Panc1 (cell line): ENCODE data around the gene AKR1B1. TPM values are rescaled to one million over a fixed set of nuclear protein-coding genes. Genes with fewer than 3 reads are reported as not detected.

Experiments
- ATAC-seq: fragments of 200-7000 bp; cut with Tn5 transposase; 2 replicates; pipeline ENCODE4 v1.9.1; 2020; ENCODE audit warnings: mild to moderate bottlenecking, moderate library complexity
- BruUV-seq: library from RNA; stranded (reverse); fragments of 400-500 nt; replicated peaks from 2 replicates; lab custom pipeline; 2021; lab: Mats Ljungman, UMichigan
- CTCF ChIA-PET: fragments of 300-600 bp; sonication (Branson Sonifier 250); formaldehyde crosslinking; loops from one replicate; lab custom pipeline; 2022; ENCODE audit warnings: antibody characterized with exemption; lab: Charles Lee
- POLR2A ChIA-PET: fragments of 300-600 bp; sonication (Branson Sonifier 250); formaldehyde crosslinking; loops from one replicate; lab custom pipeline; 2022; ENCODE audit warnings: antibody characterized with exemption; lab: Charles Lee
- DNase-seq: peaks from one replicate; pipeline ENCODE4 v3.0.0-alpha.2; 2010; ENCODE audit warnings: low read depth, low spot score
- H3K27ac ChIP-seq: 2 replicates; pipeline ENCODE4 v1.5.1; 2011; ENCODE audit warnings: mild to moderate bottlenecking, low read length, inconsistent platforms
- H3K27me3 ChIP-seq: fragments of 200-500 bp; sonication (Bioruptor generic); 2 replicates; pipeline ENCODE4 v1.6.0; 2014; ENCODE audit warnings: low read length, inconsistent platforms; ENCODE audit not compliant: control insufficient read depth, insufficient read depth
- H3K36me3 ChIP-seq: fragments of 200-500 bp; sonication (Bioruptor generic); 2 replicates; pipeline ENCODE4 v1.5.1; 2014; ENCODE audit warnings: inconsistent platforms, mild to moderate bottlenecking, low read length, moderate library complexity; ENCODE audit not compliant: control insufficient read depth, insufficient read depth
- H3K4me1 ChIP-seq: 2 replicates; pipeline ENCODE4 v1.5.1; 2011; ENCODE audit warnings: inconsistent platforms, mild to moderate bottlenecking, low read length, moderate library complexity; ENCODE audit not compliant: control insufficient read depth, insufficient read depth
- H3K4me3 ChIP-seq, 2 experiments: 2 replicates each; pipeline ENCODE4 v1.5.1; 2011 to 2012; ENCODE audit warnings: low read depth in 2 of 2, low read length in 2 of 2, mild to moderate bottlenecking in 2 of 2, inconsistent platforms in 1 of 2, moderate library complexity in 1 of 2
- H3K9me3 ChIP-seq: fragments of 200-500 bp; sonication (Bioruptor generic); 2 replicates; pipeline ENCODE4 v1.5.1; 2014; ENCODE audit warnings: low read depth, mild to moderate bottlenecking, inconsistent platforms, low read length, moderate library complexity; ENCODE audit not compliant: control insufficient read depth, insufficient read depth
- CTCF ChIP-seq: fragments of 450-650 bp; IDR thresholded peaks from 2 replicates; pipeline ENCODE4 v1.5.1; 2017; ENCODE audit warnings: mild to moderate bottlenecking
- POLR2AphosphoS5 ChIP-seq: IDR thresholded peaks from 2 replicates; pipeline ENCODE4 v1.6.1; 2012; ENCODE audit warnings: mild to moderate bottlenecking, low read depth, low read length, moderate library complexity
- REST ChIP-seq, 2 experiments: IDR thresholded peaks; 2 replicates each; pipeline ENCODE4 v1.6.1; 2011 to 2012; ENCODE audit warnings: low read depth in 2 of 2, control low read depth in 1 of 2, low read length in 1 of 2, mild to moderate bottlenecking in 1 of 2, moderate library complexity in 1 of 2; ENCODE audit not compliant: insufficient read depth in 1 of 2
- SIN3A ChIP-seq: IDR thresholded peaks from 2 replicates; pipeline ENCODE4 v1.6.1; 2012; ENCODE audit warnings: low read depth, mild to moderate bottlenecking, low read length, moderate library complexity, borderline replicate concordance; ENCODE audit not compliant: insufficient read depth
- TCF7L2 ChIP-seq: IDR thresholded peaks from 2 replicates; pipeline ENCODE4 v1.6.1; 2011; ENCODE audit warnings: mild to moderate bottlenecking, low read depth, low read length, inconsistent platforms
- in situ Hi-C: cut with HindIII; loops from 2 replicates; pipeline ENCODE4 v1.10.0; 2016; ENCODE audit warnings: low sequenced_read_pairs, low pct_unique_long_range_greater_than_20kb
- intact Hi-C: fragments of 100-400 bp; cut with micrococcal nuclease; formaldehyde crosslinking; loops from one replicate; pipeline ENCODE4 v1.10.0; 2022; ENCODE audit not compliant: unreplicated experiment
- total RNA-seq: library from RNA; stranded (reverse); gene quantifications from one replicate; pipeline ENCODE4 v1.2.1, GENCODE V29; 2021; ENCODE audit not compliant: unreplicated experiment

Gene AKR1B1
- total RNA-seq, 1 experiment from 2014 or later = 83.2 TPM

DNA sequence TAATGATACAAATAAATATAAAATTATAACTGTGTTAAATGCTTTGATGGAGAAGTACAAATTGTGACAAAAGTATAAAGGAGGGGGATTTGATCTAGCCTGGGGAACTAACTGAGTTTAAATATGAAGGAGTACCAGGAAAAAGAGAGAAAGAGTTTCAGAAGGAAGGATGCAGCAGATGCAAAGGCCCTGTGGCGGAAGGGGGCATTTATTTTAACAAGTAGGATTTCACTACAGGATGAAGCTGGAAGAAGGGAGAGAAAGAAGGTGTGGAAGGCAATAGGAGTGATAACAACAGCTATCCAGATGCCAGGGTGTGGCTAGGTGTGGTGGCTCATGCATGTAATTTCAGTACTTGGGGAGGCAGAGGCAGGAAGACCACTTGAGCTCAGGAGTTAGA lies 55.8 kb downstream of the AKR1B1 start:
- CTCF ChIA-PET = no interaction called here
- in situ Hi-C loops = no loop called here

DNA sequence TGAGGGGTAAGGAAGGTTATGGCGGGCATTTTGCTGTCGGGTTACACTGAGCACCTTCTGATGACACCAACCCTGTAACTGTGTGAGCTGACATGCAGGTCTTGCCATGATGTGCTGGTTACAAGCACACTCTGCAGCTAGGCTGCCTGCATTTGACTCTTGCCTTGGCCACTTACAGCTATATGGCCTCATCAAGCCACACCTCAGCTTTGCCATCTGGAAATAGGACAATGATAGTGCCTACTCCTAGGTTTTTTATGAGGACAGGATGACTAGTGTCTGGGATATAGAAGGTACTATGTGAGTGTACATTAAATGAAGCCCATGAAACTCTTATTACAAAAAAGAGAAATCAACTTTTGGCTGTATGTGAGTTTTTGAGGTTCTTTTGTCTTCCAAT lies 58.0 kb downstream of the AKR1B1 start:
- no peak for ATAC-seq
- no peak for DNase-seq
- ChIA-PET POLR2A (interaction anchor here (0.6 kb wide), 1 partner anchor 344 kb away, joined by 5 read pairs; no protein-coding TSS in a partner anchor), CTCF (no interaction called here)
- H3K27me3 ChIP-seq = no peaks in the 10 kb centered on the region
- H3K4me1 ChIP-seq = no peaks in the 10 kb centered on the region
- TF ChIP-seq CTCF (no peak), REST (IDR thresholded peaks at IDR 0.05; ENCODE audit: insufficient read depth in 1 of 2, low read depth in 2 of 2, low read length in 1 of 2) (no peak), TCF7L2 (no peak), POLR2AphosphoS5 (no peak), SIN3A (no peak)
- in situ Hi-C loops (no loop called here), intact Hi-C loops (no loop called here)
- no peak overlapping the region for H3K27ac ChIP-seq
- no peaks in the 10 kb centered on the region for H3K9me3 ChIP-seq
- no peaks in the 10 kb centered on the region for H3K36me3 ChIP-seq
- no TSS peak for BruUV-seq
- H3K4me3 ChIP-seq = no peak overlapping the region

More for the DNA sequence above, 55.8 kb downstream of the AKR1B1 start:
- no peaks in the 10 kb centered on the region for H3K4me1 ChIP-seq
- H3K36me3 ChIP-seq = no peaks in the 10 kb centered on the region
- POLR2A ChIA-PET = no interaction called here
- TF ChIP-seq REST (IDR thresholded peaks at IDR 0.05; ENCODE audit: insufficient read depth in 1 of 2, low read depth in 2 of 2, low read length in 1 of 2) (no peak), CTCF (no peak), TCF7L2 (no peak), POLR2AphosphoS5 (no peak), SIN3A (no peak)
- no peak overlapping the region for H3K27ac ChIP-seq
- H3K27me3 ChIP-seq = no peaks in the 10 kb centered on the region; the same call in 1 of the 2 replicates
- ATAC-seq = no peak
- intact Hi-C loops = no loop called here
- H3K4me3 ChIP-seq = no peak overlapping the region
- BruUV-seq = no TSS peak
- no peaks in the 10 kb centered on the region for H3K9me3 ChIP-seq
- DNase-seq = no peak
